Measurements from ENCODE around the gene LAMTOR5.

The LAMTOR5 gene

GRCh38 chr1:110380672-110381283 lies 26.7 kb downstream of the LAMTOR5 start:
- H3K9ac ChIP-seq (ENCODE audit: low read length in 5 of 5): peak overlapping the region in 1 of 5 donors; percentile 33
- H3K4me1 ChIP-seq (ENCODE audit: control insufficient read depth in 5 of 5, insufficient read depth in 5 of 5, low read length in 5 of 5): peaks cover 2 to 29% (median 20%) of the 10 kb centered on the region in 5 donors
- H3K27me3 ChIP-seq (ENCODE audit: control insufficient read depth in 5 of 5, insufficient read depth in 4 of 5, low read length in 5 of 5): no peaks in the 10 kb centered on the region
- H3K36me3 ChIP-seq (ENCODE audit: control insufficient read depth in 5 of 5, insufficient read depth in 5 of 5, low read length in 5 of 5): peaks cover 17 to 25% (median 23%) of the 10 kb centered on the region in 5 donors
- peak overlapping the region in 1 of 5 donors; percentile 11 for H3K4me3 ChIP-seq (ENCODE audit: low read depth in 1 of 5, low read length in 5 of 5)
- no peaks in the 10 kb centered on the region for H3K9me3 ChIP-seq (ENCODE audit: control insufficient read depth in 5 of 5, low read length in 5 of 5)
- H3K27ac ChIP-seq (ENCODE audit: low read depth, low read length): peak overlapping the region; percentile 78

GRCh38 chr1:110375490-110375889 lies 32.0 kb downstream of the LAMTOR5 start:
- peak overlapping the region in 1 of 5 donors; percentile 40 for H3K9ac ChIP-seq (ENCODE audit: low read length in 5 of 5)
- H3K27ac ChIP-seq (ENCODE audit: low read depth, low read length): peak overlapping the region; percentile 23
- peaks cover 18 to 38% (median 31%) of the 10 kb centered on the region in 5 donors for H3K36me3 ChIP-seq (ENCODE audit: control insufficient read depth in 5 of 5, insufficient read depth in 5 of 5, low read length in 5 of 5)
- peaks cover 0 to 10% (median 4%) of the 10 kb centered on the region in 5 donors for H3K4me1 ChIP-seq (ENCODE audit: control insufficient read depth in 5 of 5, insufficient read depth in 5 of 5, low read length in 5 of 5)
- H3K9me3 ChIP-seq (ENCODE audit: control insufficient read depth in 5 of 5, low read length in 5 of 5): no peaks in the 10 kb centered on the region
- H3K4me3 ChIP-seq (ENCODE audit: low read depth in 1 of 5, low read length in 5 of 5): no peak overlapping the region
- H3K27me3 ChIP-seq (ENCODE audit: control insufficient read depth in 5 of 5, insufficient read depth in 4 of 5, low read length in 5 of 5): no peaks in the 10 kb centered on the region

- Histone ChIP-seq H3K27me3 (ENCODE audit: control insufficient read depth in 5 of 5, insufficient read depth in 4 of 5, low read length in 5 of 5) (no peaks in the 10 kb centered on the region), H3K36me3 (ENCODE audit: control insufficient read depth in 5 of 5, insufficient read depth in 5 of 5, low read length in 5 of 5) (peaks cover 8 to 26% (median 17%) of the 10 kb centered on the region in 5 donors), H3K9ac (ENCODE audit: low read length in 5 of 5) (no peak overlapping the region), H3K4me3 (ENCODE audit: low read depth in 1 of 5, low read length in 5 of 5) (no peak overlapping the region), H3K27ac (ENCODE audit: low read depth, low read length) (no peak overlapping the region), H3K9me3 (ENCODE audit: control insufficient read depth in 5 of 5, low read length in 5 of 5) (no peaks in the 10 kb centered on the region), H3K4me1 (ENCODE audit: control insufficient read depth in 5 of 5, insufficient read depth in 5 of 5, low read length in 5 of 5) (peaks cover 0 to 10% (median 0%) of the 10 kb centered on the region in 5 donors)
Measured at GRCh38 chr1:110370827-110371226, 36.7 kb downstream of the LAMTOR5 start.

- Histone ChIP-seq H3K9me3 (ENCODE audit: control insufficient read depth in 5 of 5, low read length in 5 of 5) (no peaks in the 10 kb centered on the region), H3K27me3 (ENCODE audit: control insufficient read depth in 5 of 5, insufficient read depth in 4 of 5, low read length in 5 of 5) (no peaks in the 10 kb centered on the region), H3K27ac (ENCODE audit: low read depth, low read length) (no peak overlapping the region), H3K4me3 (ENCODE audit: low read depth in 1 of 5, low read length in 5 of 5) (no peak overlapping the region), H3K9ac (ENCODE audit: low read length in 5 of 5) (no peak overlapping the region), H3K4me1 (ENCODE audit: control insufficient read depth in 5 of 5, insufficient read depth in 5 of 5, low read length in 5 of 5) (no peaks in the 10 kb centered on the region), H3K36me3 (ENCODE audit: control insufficient read depth in 5 of 5, insufficient read depth in 5 of 5, low read length in 5 of 5) (peaks cover 5 to 24% (median 18%) of the 10 kb centered on the region in 5 donors)
Measured at GRCh38 chr1:110364221-110364620, 43.3 kb downstream of the LAMTOR5 start.

GRCh38 chr1:110361856-110362255 lies 45.6 kb downstream of the LAMTOR5 start:
- Histone ChIP-seq H3K27ac (ENCODE audit: low read depth, low read length) (no peak overlapping the region), H3K9me3 (ENCODE audit: control insufficient read depth in 5 of 5, low read length in 5 of 5) (no peaks in the 10 kb centered on the region), H3K27me3 (ENCODE audit: control insufficient read depth in 5 of 5, insufficient read depth in 4 of 5, low read length in 5 of 5) (no peaks in the 10 kb centered on the region), H3K4me3 (ENCODE audit: low read depth in 1 of 5, low read length in 5 of 5) (no peak overlapping the region), H3K36me3 (ENCODE audit: control insufficient read depth in 5 of 5, insufficient read depth in 5 of 5, low read length in 5 of 5) (peaks cover 5 to 20% (median 13%) of the 10 kb centered on the region in 5 donors), H3K9ac (ENCODE audit: low read length in 5 of 5) (no peak overlapping the region), H3K4me1 (ENCODE audit: control insufficient read depth in 5 of 5, insufficient read depth in 5 of 5, low read length in 5 of 5) (peaks cover 0 to 2% (median 0%) of the 10 kb centered on the region in 5 donors)

GRCh38 chr1:110360431-110360830 lies 47.1 kb downstream of the LAMTOR5 start:
- Histone ChIP-seq H3K4me3 (ENCODE audit: low read depth in 1 of 5, low read length in 5 of 5) (no peak overlapping the region), H3K36me3 (ENCODE audit: control insufficient read depth in 5 of 5, insufficient read depth in 5 of 5, low read length in 5 of 5) (peaks cover 6 to 17% (median 13%) of the 10 kb centered on the region in 5 donors), H3K9me3 (ENCODE audit: control insufficient read depth in 5 of 5, low read length in 5 of 5) (no peaks in the 10 kb centered on the region), H3K27me3 (ENCODE audit: control insufficient read depth in 5 of 5, insufficient read depth in 4 of 5, low read length in 5 of 5) (no peaks in the 10 kb centered on the region), H3K4me1 (ENCODE audit: control insufficient read depth in 5 of 5, insufficient read depth in 5 of 5, low read length in 5 of 5) (peaks cover 0 to 4% (median 0%) of the 10 kb centered on the region in 5 donors), H3K9ac (ENCODE audit: low read length in 5 of 5) (no peak overlapping the region), H3K27ac (ENCODE audit: low read depth, low read length) (no peak overlapping the region)

GRCh38 chr1:110356379-110356778 lies 51.1 kb downstream of the LAMTOR5 start:
- Histone ChIP-seq H3K27ac (ENCODE audit: low read depth, low read length) (no peak overlapping the region), H3K27me3 (ENCODE audit: control insufficient read depth in 5 of 5, insufficient read depth in 4 of 5, low read length in 5 of 5) (no peaks in the 10 kb centered on the region), H3K4me3 (ENCODE audit: low read depth in 1 of 5, low read length in 5 of 5) (no peak overlapping the region), H3K36me3 (ENCODE audit: control insufficient read depth in 5 of 5, insufficient read depth in 5 of 5, low read length in 5 of 5) (peaks cover 3 to 13% (median 7%) of the 10 kb centered on the region in 5 donors), H3K4me1 (ENCODE audit: control insufficient read depth in 5 of 5, insufficient read depth in 5 of 5, low read length in 5 of 5) (peaks cover 0 to 5% (median 4%) of the 10 kb centered on the region in 5 donors), H3K9me3 (ENCODE audit: control insufficient read depth in 5 of 5, low read length in 5 of 5) (no peaks in the 10 kb centered on the region), H3K9ac (ENCODE audit: low read length in 5 of 5) (no peak overlapping the region)

- Histone ChIP-seq H3K36me3 (ENCODE audit: control insufficient read depth in 5 of 5, insufficient read depth in 5 of 5, low read length in 5 of 5) (peaks cover 3 to 13% (median 7%) of the 10 kb centered on the region in 5 donors), H3K9me3 (ENCODE audit: control insufficient read depth in 5 of 5, low read length in 5 of 5) (no peaks in the 10 kb centered on the region), H3K27me3 (ENCODE audit: control insufficient read depth in 5 of 5, insufficient read depth in 4 of 5, low read length in 5 of 5) (no peaks in the 10 kb centered on the region), H3K4me3 (ENCODE audit: low read depth in 1 of 5, low read length in 5 of 5) (no peak overlapping the region), H3K4me1 (ENCODE audit: control insufficient read depth in 5 of 5, insufficient read depth in 5 of 5, low read length in 5 of 5) (peaks cover 0 to 15% (median 10%) of the 10 kb centered on the region in 5 donors), H3K9ac (ENCODE audit: low read length in 5 of 5) (peak overlapping the region in 1 of 5 donors; percentile 35), H3K27ac (ENCODE audit: low read depth, low read length) (no peak overlapping the region)
Measured at GRCh38 chr1:110355321-110355720, 52.2 kb downstream of the LAMTOR5 start.

Measured in subcutaneous abdominal adipose tissue (tissue), 5 donors.